ENCODE results near the gene HCFC2.

The HCFC2 gene

DNA sequence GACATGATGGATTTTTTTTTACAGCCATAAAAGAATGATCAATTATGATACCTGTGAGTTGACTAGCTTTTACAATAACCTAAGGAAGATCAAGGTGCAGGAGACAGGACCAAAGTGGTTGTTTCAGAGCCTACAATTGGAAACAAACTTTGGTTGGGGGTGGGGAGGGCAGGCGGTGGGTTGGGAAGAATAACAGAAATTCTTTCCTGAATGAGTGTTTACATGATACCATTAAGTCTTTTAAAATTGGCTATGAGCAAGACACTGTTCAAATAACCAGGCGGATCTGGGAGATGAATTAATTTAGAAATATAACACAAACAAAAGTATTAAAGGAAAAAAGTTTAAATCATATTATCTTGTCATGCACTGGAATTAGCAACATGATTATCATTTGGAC lies 66.4 kb downstream of the HCFC2 start:
- no peak overlapping the region for H3K9ac ChIP-seq (ENCODE audit: low read depth, low read length)
- no peak overlapping the region for H3K27ac ChIP-seq (ENCODE audit: low read length)
- no peaks in the 10 kb centered on the region for H3K9me3 ChIP-seq (ENCODE audit: insufficient read depth, low read depth, low read length)
- no peak overlapping the region for H3K4me3 ChIP-seq (ENCODE audit: low read length)
- no peaks in the 10 kb centered on the region for H3K27me3 ChIP-seq (ENCODE audit: insufficient read depth, low read length)
- peaks cover 14% of the 10 kb centered on the region for H3K4me1 ChIP-seq (ENCODE audit: insufficient read depth, low read length)
- H3K36me3 ChIP-seq (ENCODE audit: insufficient read depth, low read depth, low read length), result peaks cover 91% of the 10 kb centered on the region

DNA sequence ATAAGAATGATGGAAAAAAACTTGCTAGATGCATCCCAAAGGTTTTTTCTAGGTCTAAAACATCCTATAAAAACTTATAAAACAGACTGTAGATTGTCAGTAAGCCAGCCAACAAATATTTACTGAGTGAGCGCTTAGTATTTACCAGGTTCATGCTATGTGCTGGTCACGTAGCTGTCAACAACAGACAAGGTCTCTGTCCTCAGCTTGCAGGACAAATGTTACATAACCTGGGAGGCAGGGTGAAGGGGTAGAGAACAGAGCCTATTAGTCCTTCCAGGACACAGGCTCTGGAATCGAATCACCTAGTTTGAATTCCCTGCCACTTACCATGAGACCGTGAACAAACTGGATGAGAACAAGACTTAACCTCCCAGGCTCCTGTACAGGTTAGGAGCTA lies 67.3 kb downstream of the HCFC2 start:
- Histone ChIP-seq H3K27ac (ENCODE audit: low read length) (no peak overlapping the region), H3K9me3 (ENCODE audit: insufficient read depth, low read depth, low read length) (no peaks in the 10 kb centered on the region), H3K4me3 (ENCODE audit: low read length) (no peak overlapping the region), H3K9ac (ENCODE audit: low read depth, low read length) (no peak overlapping the region), H3K4me1 (ENCODE audit: insufficient read depth, low read length) (peaks cover 23% of the 10 kb centered on the region), H3K27me3 (ENCODE audit: insufficient read depth, low read length) (no peaks in the 10 kb centered on the region), H3K36me3 (ENCODE audit: insufficient read depth, low read depth, low read length) (peaks cover 83% of the 10 kb centered on the region)

DNA sequence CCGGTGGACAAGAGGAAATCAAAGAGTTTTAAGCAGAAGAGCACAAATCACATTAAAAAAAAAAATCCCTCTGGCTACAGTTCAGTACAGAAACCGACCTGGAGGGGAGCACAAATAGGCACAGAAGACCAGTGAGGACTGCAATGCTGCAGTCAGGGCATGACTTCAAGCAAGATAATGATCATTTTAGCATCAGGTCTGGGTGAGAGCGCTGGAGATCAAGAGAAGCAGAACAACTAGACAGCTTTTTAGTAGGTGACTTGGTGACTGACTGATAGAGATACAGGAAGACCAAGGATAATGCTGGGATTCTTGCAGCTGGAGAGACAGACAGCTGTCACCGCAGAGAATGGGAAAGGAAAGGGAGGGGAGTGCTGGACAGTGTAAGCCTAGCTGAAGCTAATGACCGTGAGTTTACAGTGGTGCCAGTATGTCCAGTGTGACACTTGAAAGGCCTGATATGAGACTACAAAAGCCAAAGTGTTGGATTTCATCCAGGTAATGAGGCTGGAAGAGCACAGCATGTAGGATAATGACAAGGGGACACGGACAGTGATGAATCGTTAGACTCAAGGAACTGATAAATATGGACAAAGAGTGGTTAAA lies 68.1 kb downstream of the HCFC2 start:
- Histone ChIP-seq H3K9ac (ENCODE audit: low read depth, low read length) (no peak overlapping the region), H3K36me3 (ENCODE audit: insufficient read depth, low read depth, low read length) (peaks cover 76% of the 10 kb centered on the region), H3K27me3 (ENCODE audit: insufficient read depth, low read length) (no peaks in the 10 kb centered on the region), H3K4me3 (ENCODE audit: low read length) (no peak overlapping the region), H3K27ac (ENCODE audit: low read length) (no peak overlapping the region), H3K9me3 (ENCODE audit: insufficient read depth, low read depth, low read length) (no peaks in the 10 kb centered on the region), H3K4me1 (ENCODE audit: insufficient read depth, low read length) (peaks cover 25% of the 10 kb centered on the region)

DNA sequence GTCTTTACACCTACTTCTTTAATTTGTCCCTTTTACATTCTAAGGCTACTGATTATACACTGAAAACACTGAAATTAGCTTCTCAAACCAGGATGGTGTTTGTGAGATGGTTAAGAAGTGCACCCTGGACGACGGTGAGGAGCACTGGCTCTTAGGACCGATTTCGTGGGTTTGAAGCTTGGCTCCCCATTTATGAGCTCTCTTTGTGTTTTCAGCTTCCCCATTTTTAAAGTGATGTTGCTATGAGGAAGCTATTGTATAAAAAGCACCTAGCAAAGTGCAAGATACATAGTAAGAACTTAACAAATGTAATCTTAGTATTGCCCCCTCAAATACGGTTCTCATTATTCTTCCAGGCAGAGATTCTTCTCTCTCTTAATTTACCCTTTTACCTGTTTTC lies 69.0 kb downstream of the HCFC2 start:
- Histone ChIP-seq H3K36me3 (ENCODE audit: insufficient read depth, low read depth, low read length) (peaks cover 67% of the 10 kb centered on the region), H3K9ac (ENCODE audit: low read depth, low read length) (no peak overlapping the region), H3K27me3 (ENCODE audit: insufficient read depth, low read length) (no peaks in the 10 kb centered on the region), H3K4me1 (ENCODE audit: insufficient read depth, low read length) (peaks cover 25% of the 10 kb centered on the region), H3K9me3 (ENCODE audit: insufficient read depth, low read depth, low read length) (no peaks in the 10 kb centered on the region), H3K27ac (ENCODE audit: low read length) (no peak overlapping the region), H3K4me3 (ENCODE audit: low read length) (no peak overlapping the region)

DNA sequence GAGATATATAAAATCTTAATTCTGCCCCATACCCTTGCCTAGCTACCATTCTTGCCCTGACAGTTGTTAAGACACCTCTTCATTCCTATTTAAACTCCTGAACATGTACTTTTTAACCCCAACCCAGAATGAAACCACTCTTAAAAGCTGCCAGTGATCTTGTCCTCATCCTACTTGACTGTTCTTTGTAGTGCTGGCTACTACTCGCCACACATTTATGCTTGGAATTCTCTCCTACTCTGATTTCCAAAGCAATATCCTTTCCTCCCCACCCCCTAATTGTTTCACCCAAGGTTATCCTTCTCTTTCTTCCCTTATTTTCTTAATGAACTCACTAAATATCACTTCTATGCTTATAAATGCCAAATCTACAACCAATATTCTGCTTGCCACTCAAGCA lies 69.5 kb downstream of the HCFC2 start:
- Histone ChIP-seq H3K27me3 (ENCODE audit: insufficient read depth, low read length) (peaks cover 3% of the 10 kb centered on the region; the same call in 1 of the 2 replicates), H3K9ac (ENCODE audit: low read depth, low read length) (no peak overlapping the region), H3K4me3 (ENCODE audit: low read length) (no peak overlapping the region), H3K9me3 (ENCODE audit: insufficient read depth, low read depth, low read length) (no peaks in the 10 kb centered on the region), H3K4me1 (ENCODE audit: insufficient read depth, low read length) (peaks cover 25% of the 10 kb centered on the region), H3K36me3 (ENCODE audit: insufficient read depth, low read depth, low read length) (peaks cover 62% of the 10 kb centered on the region), H3K27ac (ENCODE audit: low read length) (no peak overlapping the region)

DNA sequence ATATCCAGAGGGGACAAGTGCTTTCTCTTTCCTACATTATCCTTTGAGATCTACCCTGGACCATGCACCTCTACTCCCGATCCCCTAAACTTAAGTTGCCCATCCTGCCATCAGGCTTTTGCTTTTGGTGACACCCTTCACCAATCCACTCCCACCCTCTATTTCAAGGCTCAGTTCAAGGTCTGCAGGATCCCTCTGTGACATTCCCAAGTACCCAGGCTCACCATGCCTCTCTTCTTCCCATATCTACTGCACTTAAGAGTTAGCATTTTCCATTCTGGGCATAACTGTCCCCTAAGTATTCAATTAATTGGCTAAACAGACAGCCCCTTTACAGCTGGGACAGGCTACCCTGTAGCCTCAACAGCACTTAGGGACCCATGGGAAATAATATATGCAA lies 70.6 kb downstream of the HCFC2 start:
- H3K36me3 ChIP-seq (ENCODE audit: insufficient read depth, low read depth, low read length), result peaks cover 54% of the 10 kb centered on the region
- H3K27ac ChIP-seq (ENCODE audit: low read length), result no peak overlapping the region
- no peaks in the 10 kb centered on the region for H3K9me3 ChIP-seq (ENCODE audit: insufficient read depth, low read depth, low read length)
- H3K27me3 ChIP-seq (ENCODE audit: insufficient read depth, low read length), result peaks cover 6% of the 10 kb centered on the region; the same call in 1 of the 2 replicates
- H3K9ac ChIP-seq (ENCODE audit: low read depth, low read length), result peak overlapping the region; percentile 48; the same call in 1 of the 2 replicates
- peaks cover 25% of the 10 kb centered on the region for H3K4me1 ChIP-seq (ENCODE audit: insufficient read depth, low read length)
- 0 out of 2 replicates have a peak overlapping the region, but pooled peaks have one; percentile 19 for H3K4me3 ChIP-seq (ENCODE audit: low read length)

DNA sequence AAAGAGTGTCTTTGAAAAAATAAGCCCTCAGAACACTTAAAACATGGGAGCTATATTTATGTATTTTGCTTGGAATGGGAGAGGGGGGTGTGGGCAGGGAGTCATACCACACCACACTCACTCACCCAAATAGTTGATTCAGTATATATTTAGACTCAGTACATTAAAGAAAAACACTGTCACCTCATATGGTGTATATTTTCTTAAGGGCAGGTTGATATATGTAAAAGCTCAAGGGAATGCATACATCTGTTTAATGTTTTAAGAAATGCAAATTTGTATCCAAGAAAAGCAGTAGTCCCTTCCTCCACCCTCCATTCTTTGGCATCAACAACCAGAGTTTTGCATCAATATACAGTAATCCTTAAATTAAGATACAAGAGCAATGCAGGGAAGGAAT lies 72.2 kb downstream of the HCFC2 start:
- H3K9me3 ChIP-seq (ENCODE audit: insufficient read depth, low read depth, low read length), result no peaks in the 10 kb centered on the region
- H3K4me1 ChIP-seq (ENCODE audit: insufficient read depth, low read length), result peaks cover 19% of the 10 kb centered on the region
- peaks cover 6% of the 10 kb centered on the region; the same call in 1 of the 2 replicates for H3K27me3 ChIP-seq (ENCODE audit: insufficient read depth, low read length)
- H3K9ac ChIP-seq (ENCODE audit: low read depth, low read length), result peak overlapping the region; percentile 96
- peak overlapping the region; percentile 92 for H3K4me3 ChIP-seq (ENCODE audit: low read length)
- H3K27ac ChIP-seq (ENCODE audit: low read length), result peak overlapping the region; percentile 75
- peaks cover 37% of the 10 kb centered on the region for H3K36me3 ChIP-seq (ENCODE audit: insufficient read depth, low read depth, low read length)

DNA sequence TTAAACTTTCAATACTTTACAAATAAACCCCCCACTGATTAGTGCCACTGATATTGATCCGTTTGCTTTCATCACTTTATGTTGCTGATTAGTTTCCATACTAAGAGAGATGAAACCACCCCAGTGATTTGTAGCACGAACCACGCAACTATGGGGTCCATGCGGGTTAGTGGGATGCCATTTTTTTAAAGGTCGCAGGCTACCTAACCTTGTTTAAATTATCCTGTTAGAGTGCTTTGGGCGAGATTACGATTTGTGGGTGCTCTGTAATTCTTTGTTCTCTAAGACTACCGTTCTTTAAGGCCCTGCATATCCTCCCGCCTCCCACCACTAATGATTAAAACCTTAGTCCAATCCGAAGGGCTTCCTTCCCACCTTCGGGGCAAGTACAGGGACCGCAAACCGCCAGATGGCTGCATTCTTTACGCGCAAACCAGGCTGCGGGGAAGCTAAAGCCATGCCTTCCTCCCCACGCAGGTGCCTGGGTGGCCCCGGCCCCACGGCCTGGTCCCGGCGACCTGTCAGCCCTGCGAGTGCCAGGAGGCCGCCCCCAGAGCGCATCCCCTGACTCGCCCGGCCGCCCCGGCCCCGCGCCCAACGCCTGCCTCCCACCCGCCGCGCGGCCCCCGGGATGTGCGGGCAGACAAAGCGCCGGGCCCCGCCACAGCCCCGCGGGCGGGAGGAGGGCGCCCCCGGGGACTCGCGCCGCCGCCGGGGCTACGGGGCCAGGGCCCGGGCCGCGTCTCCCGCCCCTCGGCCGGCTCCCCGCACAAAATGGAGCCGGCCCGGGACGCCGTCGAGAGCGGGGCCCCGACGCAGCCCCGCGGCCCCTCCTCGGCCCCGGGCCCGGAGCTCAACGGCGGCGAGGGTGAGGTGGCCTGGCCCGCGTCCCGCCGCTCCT lies 72.9 kb downstream of the HCFC2 start:
- H3K4me1 ChIP-seq (ENCODE audit: insufficient read depth, low read length), result peaks cover 19% of the 10 kb centered on the region
- peaks cover 6% of the 10 kb centered on the region; the same call in 1 of the 2 replicates for H3K27me3 ChIP-seq (ENCODE audit: insufficient read depth, low read length)
- H3K4me3 ChIP-seq (ENCODE audit: low read length), result peak overlapping the region; percentile 92
- peak overlapping the region; percentile 96 for H3K9ac ChIP-seq (ENCODE audit: low read depth, low read length)
- H3K9me3 ChIP-seq (ENCODE audit: insufficient read depth, low read depth, low read length), result no peaks in the 10 kb centered on the region
- peak overlapping the region; percentile 75 for H3K27ac ChIP-seq (ENCODE audit: low read length)
- H3K36me3 ChIP-seq (ENCODE audit: insufficient read depth, low read depth, low read length), result peaks cover 30% of the 10 kb centered on the region

DNA sequence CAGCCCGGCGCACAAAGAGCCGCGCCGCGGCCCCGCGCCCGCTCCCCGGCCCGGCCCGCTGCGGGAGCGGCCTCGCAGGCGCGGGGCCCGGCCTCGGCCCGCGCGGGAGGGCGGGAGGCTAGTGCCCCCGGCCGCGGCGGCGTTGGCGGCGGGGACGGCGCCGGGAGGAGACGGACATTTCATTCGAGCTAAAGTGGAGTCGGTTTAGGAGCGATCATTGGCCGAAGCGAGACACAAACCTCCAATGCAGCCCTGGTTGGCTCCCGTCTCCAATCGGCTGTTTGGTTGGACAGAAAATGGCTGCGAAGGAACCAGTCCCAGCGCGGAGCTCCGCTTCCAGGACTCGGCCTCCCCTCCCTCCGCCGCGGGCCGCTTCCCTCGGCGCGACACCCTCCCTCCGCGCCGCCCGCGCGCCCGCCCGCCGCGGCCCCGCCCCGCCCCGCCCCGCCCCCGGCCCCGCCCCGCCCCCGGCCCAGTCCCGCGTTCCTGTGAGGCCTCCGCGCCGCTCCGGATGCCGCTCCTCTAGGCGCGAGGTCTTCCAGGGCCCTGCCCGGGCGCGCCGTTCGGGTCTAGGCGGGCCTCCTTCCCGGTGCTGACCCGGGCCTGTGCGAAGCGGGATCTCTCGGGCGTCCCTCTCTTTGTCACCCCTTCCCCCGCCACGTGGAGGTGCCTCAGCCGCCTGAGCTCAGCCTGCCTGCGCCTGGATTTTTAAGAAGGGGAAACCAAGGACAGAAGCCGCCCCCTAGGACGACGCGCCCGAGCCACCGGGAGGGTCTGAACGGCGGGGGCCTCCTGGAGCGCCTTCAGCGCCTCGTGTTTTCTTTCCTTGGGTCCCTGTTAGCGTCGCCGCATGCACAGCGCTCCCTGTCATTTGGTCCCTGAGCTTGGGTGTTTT lies 73.8 kb downstream of the HCFC2 start, which contains the start of gene NFYB:
Gene NFYB, minus strand, starts transcription at position 309 of the 895 bp plus-strand sequence. CDS start 2,757 bp downstream, outside the sequence.
- Histone ChIP-seq H3K27me3 (ENCODE audit: insufficient read depth, low read length) (peaks cover 6% of the 10 kb centered on the region; the same call in 1 of the 2 replicates), H3K9me3 (ENCODE audit: insufficient read depth, low read depth, low read length) (no peaks in the 10 kb centered on the region), H3K4me3 (ENCODE audit: low read length) (peak within 1 kb of the TSS; percentile 92), H3K4me1 (ENCODE audit: insufficient read depth, low read length) (peaks cover 19% of the 10 kb centered on the region), H3K9ac (ENCODE audit: low read depth, low read length) (peak within 1 kb of the TSS; percentile 96), H3K27ac (ENCODE audit: low read length) (peak within 1 kb of the TSS; percentile 75), H3K36me3 (ENCODE audit: insufficient read depth, low read depth, low read length) (peaks cover 21% of the 10 kb centered on the region)

DNA sequence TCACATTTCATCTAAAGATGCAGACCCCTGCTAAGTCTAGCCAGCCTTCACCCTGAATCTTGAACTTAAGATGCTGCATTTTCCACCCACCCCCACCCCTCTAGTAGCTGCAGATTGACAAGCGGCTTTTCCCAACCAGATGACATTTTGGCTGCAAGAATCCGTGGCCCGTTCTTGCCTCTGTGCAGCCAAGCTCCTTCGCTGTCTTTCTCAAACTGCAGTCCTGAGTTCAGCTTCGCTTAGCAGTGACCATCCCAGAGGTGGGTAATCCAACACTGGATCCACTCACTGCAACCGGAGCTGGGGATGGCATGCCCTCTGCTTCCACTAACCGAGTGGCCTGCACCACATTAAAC lies 74.4 kb downstream of the HCFC2 start:
- peaks cover 6% of the 10 kb centered on the region; the same call in 1 of the 2 replicates for H3K27me3 ChIP-seq (ENCODE audit: insufficient read depth, low read length)
- H3K27ac ChIP-seq (ENCODE audit: low read length), result no peak overlapping the region
- H3K36me3 ChIP-seq (ENCODE audit: insufficient read depth, low read depth, low read length), result peaks cover 15% of the 10 kb centered on the region
- no peaks in the 10 kb centered on the region for H3K9me3 ChIP-seq (ENCODE audit: insufficient read depth, low read depth, low read length)
- H3K9ac ChIP-seq (ENCODE audit: low read depth, low read length), result peak overlapping the region; percentile 74; the same call in 1 of the 2 replicates
- H3K4me3 ChIP-seq (ENCODE audit: low read length), result peak overlapping the region; percentile 62; the same call in 1 of the 2 replicates
- H3K4me1 ChIP-seq (ENCODE audit: insufficient read depth, low read length), result peaks cover 19% of the 10 kb centered on the region

DNA sequence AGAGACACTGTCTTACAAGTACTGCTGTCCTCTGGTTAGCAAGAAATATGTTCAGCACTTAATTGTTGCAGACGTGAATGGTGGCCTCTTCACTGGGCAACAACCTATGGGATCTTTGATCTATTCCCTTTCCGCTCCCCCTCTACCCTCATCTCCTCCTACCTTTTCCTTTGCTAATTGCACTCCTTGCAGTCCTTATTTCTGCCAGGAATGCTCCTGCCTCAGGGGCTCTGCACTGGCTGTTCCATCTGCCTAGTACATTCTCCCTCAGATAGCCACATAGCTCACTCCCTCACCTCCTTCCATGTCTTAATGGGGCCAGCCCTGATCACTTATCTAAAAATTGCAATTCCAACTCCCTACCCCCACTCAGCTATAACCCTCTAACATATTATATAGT lies 78.2 kb downstream of the HCFC2 start:
- Histone ChIP-seq H3K27ac (ENCODE audit: low read length) (no peak overlapping the region), H3K4me1 (ENCODE audit: insufficient read depth, low read length) (no peaks in the 10 kb centered on the region), H3K4me3 (ENCODE audit: low read length) (no peak overlapping the region), H3K36me3 (ENCODE audit: insufficient read depth, low read depth, low read length) (no peaks in the 10 kb centered on the region), H3K27me3 (ENCODE audit: insufficient read depth, low read length) (peaks cover 6% of the 10 kb centered on the region; the same call in 1 of the 2 replicates), H3K9ac (ENCODE audit: low read depth, low read length) (no peak overlapping the region), H3K9me3 (ENCODE audit: insufficient read depth, low read depth, low read length) (no peaks in the 10 kb centered on the region)

All from iPS-20b (cell line).